Measurements from ENCODE around the gene AMOTL2. TPM values are rescaled to one million over a fixed set of nuclear protein-coding genes. Genes with fewer than 3 reads are reported as not detected.

Gene AMOTL2
- total RNA-seq, 2 experiments from 2014 or later, result not detected

GRCh38 chr3:134359121-134360010 is 14.9 kb downstream of the AMOTL2 start:
- Mint-ChIP-seq H3K36me3 (ENCODE audit: low read depth) (no peaks in the 10 kb centered on the region), H3K27ac (no peak overlapping the region), H3K4me3 (no peak overlapping the region), H3K27me3 (peaks cover 10% of the 10 kb centered on the region), H3K9me3 (no peaks in the 10 kb centered on the region), H3K4me1 (peaks cover 9% of the 10 kb centered on the region)
- no peak for DNase-seq
- ChIA-PET CTCF (interaction anchor here (0.8 kb wide), 1 partner anchor 8 kb away, joined by 3 read pairs; no protein-coding TSS in a partner anchor), POLR2A (no interaction called here)

GRCh38 chr3:134357914-134358811 is 16.1 kb downstream of the AMOTL2 start:
- ChIA-PET CTCF (interaction anchor here (0.8 kb wide), 1 partner anchor 9 kb away, joined by 3 read pairs; no protein-coding TSS in a partner anchor), POLR2A (no interaction called here)
- H3K27me3 Mint-ChIP-seq, result peaks cover 3% of the 10 kb centered on the region

GRCh38 chr3:134357261-134357913 is 16.9 kb downstream of the AMOTL2 start:
- no peak overlapping the region for H3K4me3 Mint-ChIP-seq
- no peaks in the 10 kb centered on the region for H3K27me3 Mint-ChIP-seq
- ChIA-PET POLR2A (no interaction called here), CTCF (no interaction called here)
- H3K4me1 Mint-ChIP-seq, result no peaks in the 10 kb centered on the region
- H3K36me3 Mint-ChIP-seq (ENCODE audit: low read depth), result no peaks in the 10 kb centered on the region
- no peak for DNase-seq
- no peaks in the 10 kb centered on the region for H3K9me3 Mint-ChIP-seq
- no peak overlapping the region for H3K27ac Mint-ChIP-seq

More at GRCh38 chr3:134357914-134358811, 16.1 kb downstream of the AMOTL2 start:
- Mint-ChIP-seq H3K9me3 (no peaks in the 10 kb centered on the region), H3K27ac (no peak overlapping the region), H3K4me1 (peaks cover 2% of the 10 kb centered on the region), H3K36me3 (ENCODE audit: low read depth) (no peaks in the 10 kb centered on the region), H3K4me3 (no peak overlapping the region)
- DNase-seq, result no peak

- no peaks in the 10 kb centered on the region for H3K27me3 Mint-ChIP-seq
- peaks cover 2% of the 10 kb centered on the region for H3K4me1 Mint-ChIP-seq
- no peaks in the 10 kb centered on the region for H3K36me3 Mint-ChIP-seq (ENCODE audit: low read depth)
- no peak overlapping the region for H3K4me3 Mint-ChIP-seq
- POLR2A ChIA-PET, result interaction anchor here (0.7 kb wide), 1 partner anchor 11 kb away, joined by 3 read pairs; no protein-coding TSS in a partner anchor
- DNase-seq, result no peak
- no peak overlapping the region for H3K27ac Mint-ChIP-seq
- CTCF ChIA-PET, result no interaction called here
- no peaks in the 10 kb centered on the region for H3K9me3 Mint-ChIP-seq
Measured at GRCh38 chr3:134356411-134357040, 17.7 kb downstream of the AMOTL2 start.

- H3K9me3 Mint-ChIP-seq, result no peaks in the 10 kb centered on the region
- ChIA-PET CTCF (no interaction called here), POLR2A (no interaction called here)
- no peaks in the 10 kb centered on the region for H3K36me3 Mint-ChIP-seq (ENCODE audit: low read depth)
- DNase-seq, result no peak
- no peak overlapping the region for H3K4me3 Mint-ChIP-seq
- no peak overlapping the region for H3K27ac Mint-ChIP-seq
- peaks cover 2% of the 10 kb centered on the region for H3K4me1 Mint-ChIP-seq
- H3K27me3 Mint-ChIP-seq, result no peaks in the 10 kb centered on the region
Measured at GRCh38 chr3:134355416-134355815, 18.8 kb downstream of the AMOTL2 start.

GRCh38 chr3:134354612-134355251 is 19.5 kb downstream of the AMOTL2 start:
- Mint-ChIP-seq H3K27me3 (no peaks in the 10 kb centered on the region), H3K4me1 (peaks cover 2% of the 10 kb centered on the region), H3K27ac (no peak overlapping the region), H3K4me3 (no peak overlapping the region), H3K9me3 (no peaks in the 10 kb centered on the region), H3K36me3 (ENCODE audit: low read depth) (no peaks in the 10 kb centered on the region)
- ChIA-PET POLR2A (no interaction called here), CTCF (interaction anchor here (1.3 kb wide), 1 partner anchor 20 kb away, joined by 3 read pairs; no protein-coding TSS in a partner anchor)
- no peak for DNase-seq

GRCh38 chr3:134353831-134354611 is 20.2 kb downstream of the AMOTL2 start:
- Mint-ChIP-seq H3K9me3 (no peaks in the 10 kb centered on the region), H3K4me1 (peaks cover 2% of the 10 kb centered on the region), H3K36me3 (ENCODE audit: low read depth) (no peaks in the 10 kb centered on the region), H3K4me3 (no peak overlapping the region), H3K27me3 (no peaks in the 10 kb centered on the region), H3K27ac (no peak overlapping the region)
- ChIA-PET CTCF (interaction anchor here (1.3 kb wide), 1 partner anchor 20 kb away, joined by 3 read pairs; no protein-coding TSS in a partner anchor), POLR2A (no interaction called here)
- DNase-seq, result no peak

- Mint-ChIP-seq H3K27ac (no peak overlapping the region), H3K4me3 (no peak overlapping the region), H3K36me3 (ENCODE audit: low read depth) (no peaks in the 10 kb centered on the region), H3K27me3 (no peaks in the 10 kb centered on the region), H3K4me1 (peaks cover 2% of the 10 kb centered on the region), H3K9me3 (no peaks in the 10 kb centered on the region)
- ChIA-PET CTCF (no interaction called here), POLR2A (no interaction called here)
- DNase-seq, result no peak
Measured at GRCh38 chr3:134353171-134353825, 20.9 kb downstream of the AMOTL2 start.

- H3K4me1 Mint-ChIP-seq, result peaks cover 2% of the 10 kb centered on the region
- no peaks in the 10 kb centered on the region for H3K9me3 Mint-ChIP-seq
- no peak for DNase-seq
- no peaks in the 10 kb centered on the region for H3K27me3 Mint-ChIP-seq
- no peak overlapping the region for H3K27ac Mint-ChIP-seq
- no peak overlapping the region for H3K4me3 Mint-ChIP-seq
- H3K36me3 Mint-ChIP-seq (ENCODE audit: low read depth), result no peaks in the 10 kb centered on the region
- ChIA-PET POLR2A (no interaction called here), CTCF (no interaction called here)
Measured at GRCh38 chr3:134352031-134352671, 22.1 kb downstream of the AMOTL2 start.

GRCh38 chr3:134351427-134351826 is 22.8 kb downstream of the AMOTL2 start:
- H3K9me3 Mint-ChIP-seq, result peaks cover 6% of the 10 kb centered on the region
- DNase-seq, result no peak
- POLR2A ChIA-PET, result no interaction called here

More at GRCh38 chr3:134351427-134351826, 22.8 kb downstream of the AMOTL2 start:
- Mint-ChIP-seq H3K36me3 (ENCODE audit: low read depth) (no peaks in the 10 kb centered on the region), H3K4me1 (peaks cover 2% of the 10 kb centered on the region), H3K27ac (no peak overlapping the region), H3K4me3 (no peak overlapping the region), H3K27me3 (no peaks in the 10 kb centered on the region)
- CTCF ChIA-PET, result interaction anchor here (0.8 kb wide), 1 partner anchor 13 kb away, joined by 3 read pairs; no protein-coding TSS in a partner anchor
